Measurements from ENCODE around the gene SMYD4.

SMYD4 gene

GRCh38 chr17:1730326-1731193 is 99.1 kb downstream of the SMYD4 start:
- no peak for DNase-seq (ENCODE audit: low read depth in 3 of 3)

GRCh38 chr17:1729966-1730325 is 99.8 kb downstream of the SMYD4 start:
- no peak for DNase-seq (ENCODE audit: low read depth in 3 of 3)

Measured in stimulated activated CD4-positive, alpha-beta T cell treated with anti-CD3 and anti-CD28 coated beads, TNF-alpha, amount 100 ng/mL, for 48 hours (primary cell).